GM20000 (cell line): ENCODE data around the gene NPAS4.
"Not testable (repeated sequence)": the region's sequence is repeated elsewhere in the genome, so short reads cannot be mapped to it uniquely, and the experiment has no call there.

ENCODE experiments used
- DNase-seq: peaks from one replicate; pipeline ENCODE4 v3.0.0; 2012; ENCODE audit warnings: low spot score
- CTCF ChIP-seq: IDR thresholded peaks from 2 replicates; pipeline ENCODE4 v1.5.1; 2012; ENCODE audit warnings: mild to moderate bottlenecking, control low read depth; ENCODE audit errors: extremely low read depth, missing control alignments

NPAS4 gene

GRCh38 chr11:66437979-66438503 is 17.2 kb downstream of the NPAS4 start:
- no peak for DNase-seq
- TF ChIP-seq CTCF = no peak

DNA sequence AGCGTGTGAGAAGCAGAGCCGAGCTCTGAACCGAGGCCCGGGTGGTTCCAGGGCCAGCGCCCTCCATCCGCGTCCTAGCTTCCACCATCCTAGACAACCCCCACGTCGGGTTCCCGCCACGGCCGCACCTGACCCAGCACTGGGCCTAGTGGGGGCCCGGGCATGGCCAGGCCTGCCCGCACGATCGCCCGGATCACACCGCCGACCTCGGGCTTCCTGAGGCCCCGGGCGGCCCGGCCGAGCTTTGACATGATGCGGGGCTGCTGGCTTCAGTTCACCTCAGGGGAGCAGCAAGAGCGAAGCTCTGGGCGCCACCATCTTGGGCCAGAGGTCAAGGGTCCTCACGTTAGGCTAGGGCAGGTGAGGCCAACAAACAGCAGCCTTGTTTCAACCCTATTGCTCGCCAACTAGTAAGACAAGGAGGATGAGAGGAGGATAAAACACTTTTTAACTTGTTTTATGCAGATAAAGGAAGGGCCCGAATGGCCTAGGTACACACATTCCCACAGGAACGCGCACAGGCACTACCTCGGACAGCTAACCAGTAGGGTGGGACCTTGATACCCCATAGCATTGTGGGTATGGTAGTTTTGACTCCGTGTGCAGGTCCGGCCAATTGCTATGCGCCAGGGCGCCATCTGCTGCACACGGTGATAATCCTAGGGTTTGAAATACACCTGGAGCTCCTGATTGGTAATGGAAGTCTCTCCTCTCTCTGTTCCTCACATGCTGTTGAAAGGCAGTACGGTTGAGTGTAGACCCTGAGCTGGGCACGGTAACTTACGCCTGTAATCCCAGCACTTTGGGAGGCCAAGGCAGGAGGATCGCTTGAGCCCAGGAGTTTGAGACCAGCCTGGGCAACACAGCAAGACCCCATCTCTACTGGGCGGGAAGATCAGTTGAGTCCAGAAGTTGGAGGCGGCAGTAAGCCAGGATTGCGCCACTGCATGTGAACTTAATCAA is 17.9 kb downstream of the NPAS4 start, which contains the start of gene MRPL11:
TSS of gene MRPL11 (minus strand) at position 345 of the 963 bp plus-strand sequence. CDS start at position 251, 94 bp downstream.
- peak; percentile 86 for TF ChIP-seq CTCF

DNA sequence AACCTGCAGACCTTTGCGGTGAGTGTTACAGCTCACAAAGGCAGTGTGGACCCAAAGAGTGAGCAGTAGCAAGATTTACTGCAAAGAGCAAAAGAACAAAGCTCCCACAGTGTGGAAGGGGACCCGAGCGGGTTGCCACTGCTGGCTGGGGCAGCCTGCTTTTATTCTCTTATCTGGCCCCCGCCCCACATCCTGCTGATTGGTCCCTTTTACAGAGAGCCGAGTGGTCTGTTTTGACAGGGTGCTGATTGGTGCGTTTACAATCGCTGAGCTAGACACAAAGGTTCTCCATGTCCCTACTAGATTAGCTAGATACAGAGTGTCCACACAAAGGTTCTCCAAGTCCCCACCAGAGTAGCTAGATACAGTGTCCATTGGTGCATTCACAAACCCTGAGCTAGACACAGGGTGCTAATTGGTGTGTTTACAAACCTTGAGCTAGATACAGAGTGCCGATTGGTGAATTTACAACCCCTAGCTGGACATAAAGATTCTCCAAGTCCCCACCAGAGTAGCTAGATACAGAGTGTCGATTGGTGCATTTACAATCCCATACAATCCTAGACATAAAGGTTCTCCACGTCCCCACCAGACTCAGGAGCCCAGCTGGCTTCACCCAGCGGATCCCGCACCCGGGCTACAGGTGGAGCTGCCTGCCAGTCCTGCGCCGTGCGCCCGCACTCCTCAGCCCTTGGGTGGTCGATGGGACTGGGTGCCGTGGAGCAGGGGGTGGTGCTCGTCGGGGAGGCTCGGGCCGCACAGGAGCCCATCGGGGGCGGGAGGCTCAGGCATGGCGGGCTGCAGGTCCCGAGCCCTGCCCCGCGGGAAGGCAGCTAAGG is 19.5 kb downstream of the NPAS4 start:
- DNase-seq = not testable (repeated sequence)

More for the DNA sequence above, 17.9 kb downstream of the NPAS4 start, which contains the start of gene MRPL11:
- DNase-seq = peak; percentile 98

- not testable (repeated sequence) for DNase-seq
Observed at GRCh38 chr11:66440940-66441282, 20.1 kb downstream of the NPAS4 start.

- no peak for TF ChIP-seq CTCF
- no peak for DNase-seq
Observed at GRCh38 chr11:66443602-66444001, 22.8 kb downstream of the NPAS4 start.

DNA sequence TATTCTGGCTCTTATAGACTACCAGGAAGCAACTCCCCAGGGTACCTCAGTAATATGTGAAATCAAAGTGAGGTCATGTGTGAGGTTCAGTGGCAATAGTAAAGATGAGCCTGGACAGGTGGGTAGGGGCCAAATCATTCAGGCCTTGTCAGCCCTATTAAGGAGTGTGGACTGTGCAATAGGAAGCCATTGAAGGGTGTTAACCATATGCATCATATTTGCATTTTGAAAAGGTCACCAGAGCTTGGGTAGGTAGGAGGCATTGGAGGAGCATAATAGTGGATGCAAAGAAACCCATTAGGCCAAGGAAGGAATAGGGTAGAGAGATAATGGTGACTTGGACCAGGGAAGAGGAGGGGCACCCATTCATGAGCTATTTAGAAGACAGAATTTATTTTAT is 26.2 kb downstream of the NPAS4 start:
- DNase-seq = no peak

DNA sequence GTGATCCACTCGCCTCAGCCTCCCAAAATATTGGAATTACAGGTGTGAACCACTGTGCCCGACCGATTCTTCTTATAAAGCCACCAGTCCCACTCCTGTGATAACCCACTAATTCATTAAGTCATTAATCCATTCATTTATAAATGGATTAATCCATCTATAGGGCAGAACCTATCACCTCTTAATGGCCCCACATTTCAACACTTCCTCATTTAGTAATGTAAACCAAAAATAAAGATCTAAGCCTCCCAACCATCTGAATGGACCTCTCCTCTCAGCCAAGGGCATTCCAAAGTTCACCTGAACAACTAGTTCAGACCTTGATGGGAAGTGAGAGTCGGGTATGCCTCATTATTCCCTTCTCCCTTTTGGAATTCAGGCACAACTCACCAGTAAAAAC is 27.7 kb downstream of the NPAS4 start:
- no peak for TF ChIP-seq CTCF

More for the DNA sequence above, 26.2 kb downstream of the NPAS4 start:
- no peak for TF ChIP-seq CTCF

GRCh38 chr11:66450560-66450959 is 29.7 kb downstream of the NPAS4 start:
- DNase-seq = no peak
- TF ChIP-seq CTCF = no peak

More for the DNA sequence above, 27.7 kb downstream of the NPAS4 start:
- no peak for DNase-seq
